NCI-H446 treated with DMSO at 0.1 percent for 48 hours (cell line): Measurements from ENCODE around the gene MTARC2.
"Not testable (repeated sequence)": the region's sequence is repeated elsewhere in the genome, so short reads cannot be mapped to it uniquely, and the experiment has no call there.

Source experiments
- DNase-seq: peaks from one replicate; lab custom pipeline; 2025; lab: John Stamatoyannopoulos, UW

Gene MTARC2

GRCh38 chr1:220732137-220732536 is 16.0 kb upstream of the MTARC2 start:
- DNase-seq, result no peak

- no peak for DNase-seq
These were observed 15.5 kb upstream of the MTARC2 start for GRCh38 chr1:220732621-220733020.

GRCh38 chr1:220733086-220733601 is 15.0 kb upstream of the MTARC2 start:
- DNase-seq, result peak; percentile 58

GRCh38 chr1:220734571-220735326 is 13.4 kb upstream of the MTARC2 start:
- DNase-seq, result no peak

- DNase-seq, result not testable (repeated sequence)
These were observed 11.8 kb upstream of the MTARC2 start for GRCh38 chr1:220736283-220736682.

GRCh38 chr1:220741349-220741748 is 6.8 kb upstream of the MTARC2 start:
- no peak for DNase-seq

- DNase-seq, result no peak
These were observed 6.3 kb upstream of the MTARC2 start for GRCh38 chr1:220741825-220742224.

GRCh38 chr1:220742520-220742919 is 5.6 kb upstream of the MTARC2 start:
- no peak for DNase-seq

- no peak for DNase-seq
These were observed 1.3 kb upstream of the MTARC2 start for GRCh38 chr1:220746851-220747250.

- no peak for DNase-seq
These were observed 559 bp upstream of the MTARC2 start for GRCh38 chr1:220747437-220748088.

GRCh38 chr1:220748936-220749335 is 814 bp downstream of the MTARC2 start:
- no peak for DNase-seq

GRCh38 chr1:220750131-220750515 is 2.0 kb downstream of the MTARC2 start:
- DNase-seq, result no peak

GRCh38 chr1:220751111-220751510 is 3.0 kb downstream of the MTARC2 start:
- DNase-seq, result no peak

- no peak for DNase-seq
These were observed 6.2 kb downstream of the MTARC2 start for GRCh38 chr1:220754212-220754917.

- no peak for DNase-seq
These were observed 6.8 kb downstream of the MTARC2 start for GRCh38 chr1:220754918-220755295.

GRCh38 chr1:220755309-220755708 is 7.2 kb downstream of the MTARC2 start:
- DNase-seq, result no peak

- no peak for DNase-seq
These were observed 9.3 kb downstream of the MTARC2 start for GRCh38 chr1:220757441-220757840.

GRCh38 chr1:220759147-220759546 is 11.0 kb downstream of the MTARC2 start:
- DNase-seq, result no peak

- no peak for DNase-seq
These were observed 13.7 kb downstream of the MTARC2 start for GRCh38 chr1:220761688-220762427.

GRCh38 chr1:220764757-220765156 is 16.6 kb downstream of the MTARC2 start:
- DNase-seq, result no peak

- no peak for DNase-seq
These were observed 19.4 kb downstream of the MTARC2 start for GRCh38 chr1:220767312-220768125.
